T1000 (cell line): ENCODE data around the gene MNT.

Experiments
- DNase-seq: peaks from one replicate; lab custom pipeline; 2025; ENCODE audit warnings: mixed read lengths; lab: John Stamatoyannopoulos, UW

MNT gene

GRCh38 chr17:2396192-2396567, 4.7 kb downstream of the MNT start:
- DNase-seq: no peak

GRCh38 chr17:2395258-2396181, 5.3 kb downstream of the MNT start:
- DNase-seq: peak; percentile 16

GRCh38 chr17:2394775-2395201, 6.1 kb downstream of the MNT start:
- DNase-seq: no peak

GRCh38 chr17:2393954-2394749, 6.7 kb downstream of the MNT start:
- DNase-seq: no peak

GRCh38 chr17:2393174-2393953, 7.5 kb downstream of the MNT start:
- DNase-seq: peak; percentile 79

GRCh38 chr17:2392252-2393173, 8.3 kb downstream of the MNT start:
- DNase-seq: peak; percentile 96

GRCh38 chr17:2391597-2392251, 9.1 kb downstream of the MNT start:
- no peak for DNase-seq

- DNase-seq: no peak
Measured at GRCh38 chr17:2390199-2390836, 10.5 kb downstream of the MNT start.

GRCh38 chr17:2388683-2389055, 12.2 kb downstream of the MNT start:
- DNase-seq: no peak

GRCh38 chr17:2388020-2388682, 12.7 kb downstream of the MNT start:
- no peak for DNase-seq

- DNase-seq: no peak
Measured at GRCh38 chr17:2387086-2388019, 13.5 kb downstream of the MNT start.

- no peak for DNase-seq
Measured at GRCh38 chr17:2386400-2387085, 14.3 kb downstream of the MNT start.

GRCh38 chr17:2385240-2386210, 15.3 kb downstream of the MNT start:
- no peak for DNase-seq

- DNase-seq: no peak
Measured at GRCh38 chr17:2384439-2385127, 16.3 kb downstream of the MNT start.

GRCh38 chr17:2383628-2384167, 17.2 kb downstream of the MNT start:
- DNase-seq: no peak
